GM23338 (cell line): ENCODE measurements around the gene FKBP5. TPM values are rescaled to one million over a fixed set of nuclear protein-coding genes. Genes with fewer than 3 reads are reported as not detected.

ENCODE experiments used
- ATAC-seq: fragments of 200-7000 bp; cut with Tn5 transposase; 3 replicates; pipeline ENCODE4 v1.9.1; 2020
- DNase-seq: peaks from one replicate; pipeline ENCODE4 v3.0.0-alpha.2; 2015; ENCODE audit warnings: low spot score
- H2AFZ ChIP-seq: fragments of 200-600 bp; sonication (generic); 2 replicates; pipeline ENCODE4 v1.8.0; 2016; ENCODE audit warnings: antibody characterized with exemption, mild to moderate bottlenecking, moderate library complexity
- H3F3A ChIP-seq: fragments of 200-600 bp; sonication (generic); replicated peaks from 2 replicates; pipeline ENCODE4 v1.8.0; 2017; ENCODE audit warnings: antibody characterized with exemption, mixed run types, low read depth
- H3K27ac ChIP-seq: fragments of 200-600 bp; sonication (generic); 2 replicates; pipeline ENCODE4 v1.6.1; 2016; ENCODE audit warnings: low read depth
- H3K27me3 ChIP-seq: fragments of 200-600 bp; sonication (generic); 2 replicates; pipeline ENCODE4 v1.8.0; 2016; ENCODE audit warnings: mild to moderate bottlenecking, mixed run types, moderate library complexity; ENCODE audit not compliant: insufficient read depth
- H3K36me3 ChIP-seq: fragments of 200-600 bp; sonication (generic); 2 replicates; pipeline ENCODE4 v1.8.0; 2016; ENCODE audit warnings: mild to moderate bottlenecking; ENCODE audit not compliant: insufficient read depth
- H3K4me1 ChIP-seq: fragments of 200-600 bp; sonication (generic); 2 replicates; pipeline ENCODE4 v1.8.0; 2016; ENCODE audit warnings: mild to moderate bottlenecking, moderate library complexity; ENCODE audit not compliant: insufficient read depth
- H3K4me2 ChIP-seq: fragments of 200-600 bp; sonication (generic); 2 replicates; pipeline ENCODE4 v1.7.1; 2017; ENCODE audit warnings: mixed run types
- H3K4me3 ChIP-seq: fragments of 200-600 bp; sonication (generic); 2 replicates; pipeline ENCODE4 v1.6.1; 2016; ENCODE audit warnings: mixed run types
- H3K79me2 ChIP-seq: fragments of 200-600 bp; sonication (generic); replicated peaks from 2 replicates; pipeline ENCODE4 v1.8.0; 2017; ENCODE audit warnings: mild to moderate bottlenecking; ENCODE audit not compliant: insufficient read depth
- H3K9me2 ChIP-seq: fragments of 200-600 bp; sonication (generic); 2 replicates; pipeline ENCODE4 v1.8.0; 2017; ENCODE audit not compliant: insufficient read depth
- H4K20me1 ChIP-seq: fragments of 200-600 bp; sonication (generic); replicated peaks from 2 replicates; pipeline ENCODE4 v1.8.0; 2017; ENCODE audit warnings: mild to moderate bottlenecking; ENCODE audit not compliant: insufficient read depth
- H3K27ac Mint-ChIP-seq: 2 replicates; pipeline ENCODE4 v1.8.0; 2020; ENCODE audit warnings: inconsistent platforms, mild to moderate bottlenecking, moderate library complexity, mixed read lengths
- H3K27me3 Mint-ChIP-seq: 3 replicates; pipeline ENCODE4 v1.8.0; 2022; ENCODE audit warnings: low read depth, mild to moderate bottlenecking, moderate library complexity, mixed read lengths, inconsistent platforms; ENCODE audit not compliant: insufficient read depth, poor library complexity
- H3K36me3 Mint-ChIP-seq: 3 replicates; pipeline ENCODE4 v1.8.0; 2021; ENCODE audit warnings: low read depth, mild to moderate bottlenecking, inconsistent platforms, moderate library complexity, mixed read lengths
- H3K4me1 Mint-ChIP-seq: 3 replicates; pipeline ENCODE4 v1.8.0; 2020; ENCODE audit warnings: mild to moderate bottlenecking, inconsistent platforms, mixed read lengths
- H3K4me3 Mint-ChIP-seq: 3 replicates; pipeline ENCODE4 v1.8.0; 2021; ENCODE audit warnings: moderate library complexity, mild to moderate bottlenecking, inconsistent platforms, mixed read lengths
- H3K9me3 Mint-ChIP-seq: 3 replicates; pipeline ENCODE4 v1.8.0; 2020; ENCODE audit warnings: moderate library complexity, mild to moderate bottlenecking, inconsistent platforms, mixed read lengths
- CREB1 ChIP-seq: fragments of 250-450 bp; sonication (Bioruptor Pico); IDR thresholded peaks from 2 replicates; pipeline ENCODE4 v1.5.0; 2020; ENCODE audit warnings: low read depth, mild to moderate bottlenecking, moderate library complexity
- CTCF ChIP-seq, 2 experiments: fragments of 200-600 bp in 1 of 2; sonication (generic) in 1 of 2; conservative IDR thresholded peaks; 2 replicates each; pipeline versions ENCODE4 v1.5.1 to v1.6.1; 2016 to 2017; ENCODE audit warnings: antibody characterized with exemption in 2 of 2, low read depth in 2 of 2, mild to moderate bottlenecking in 2 of 2, moderate library complexity in 1 of 2
- EZH2phosphoT487 ChIP-seq: fragments of 200-600 bp; sonication (generic); IDR thresholded peaks from one replicate; pipeline ENCODE4 v1.8.1; 2018; ENCODE audit warnings: antibody characterized with exemption; ENCODE audit not compliant: unreplicated experiment
- POLR2AphosphoS5 ChIP-seq: IDR thresholded peaks from 2 replicates; pipeline ENCODE4 v1.6.1; 2016; ENCODE audit warnings: antibody characterized with exemption, low read depth
- REST ChIP-seq: IDR thresholded peaks from one replicate; pipeline ENCODE4 v1.6.1; 2018; ENCODE audit warnings: antibody characterized with exemption; ENCODE audit not compliant: unreplicated experiment
- STAT1 ChIP-seq: IDR thresholded peaks from one replicate; pipeline ENCODE4 v1.6.1; 2016; ENCODE audit warnings: antibody characterized with exemption; ENCODE audit not compliant: unreplicated experiment
- polyA plus RNA-seq: library from polyadenylated mRNA; unstranded; fragments of >200 nt; fragmentation: Nextera tagmentation; extraction: Ambion mirVana; gene quantifications from 2 replicates; pipeline ENCODE4 v1.2.1, GENCODE V29; 2016
- total RNA-seq: library from RNA; depleted of rRNA; stranded (reverse); fragments of >200 nt; shearing (Covaris generic); gene quantifications from 2 replicates; pipeline ENCODE4 v1.2.3, GENCODE V29; 2014

FKBP5 gene
- total and polyA plus RNA-seq, 2 experiments from 2014 or later: 19.8 to 28.6 TPM

DNA sequence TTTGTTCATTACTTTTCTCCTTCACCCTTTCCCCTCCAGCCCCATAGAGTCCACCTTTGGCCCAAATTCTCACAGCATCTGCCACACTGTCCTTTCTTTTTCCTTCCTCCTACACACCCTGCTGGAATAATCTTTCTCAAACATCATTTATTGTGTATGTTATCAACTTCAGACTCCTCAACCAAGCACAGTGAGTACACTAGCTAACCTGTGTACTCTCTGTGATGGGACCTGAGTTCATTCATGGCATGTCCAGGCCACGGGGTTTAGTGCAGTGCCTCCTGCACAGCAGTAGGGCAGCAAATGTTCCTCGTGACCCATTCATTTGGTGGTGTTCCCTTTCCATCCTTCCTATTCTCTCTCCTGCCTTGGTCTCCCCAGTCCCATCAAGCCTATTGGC lies 41.0 kb upstream of the FKBP5 start (continued):
- no peak for TF ChIP-seq CTCF (conservative IDR thresholded peaks at IDR 0.05; ENCODE audit: low read depth in 2 of 2)
- no peak for TF ChIP-seq EZH2phosphoT487
- TF ChIP-seq CREB1 (CRISPR knock-in tag): no peak

DNA sequence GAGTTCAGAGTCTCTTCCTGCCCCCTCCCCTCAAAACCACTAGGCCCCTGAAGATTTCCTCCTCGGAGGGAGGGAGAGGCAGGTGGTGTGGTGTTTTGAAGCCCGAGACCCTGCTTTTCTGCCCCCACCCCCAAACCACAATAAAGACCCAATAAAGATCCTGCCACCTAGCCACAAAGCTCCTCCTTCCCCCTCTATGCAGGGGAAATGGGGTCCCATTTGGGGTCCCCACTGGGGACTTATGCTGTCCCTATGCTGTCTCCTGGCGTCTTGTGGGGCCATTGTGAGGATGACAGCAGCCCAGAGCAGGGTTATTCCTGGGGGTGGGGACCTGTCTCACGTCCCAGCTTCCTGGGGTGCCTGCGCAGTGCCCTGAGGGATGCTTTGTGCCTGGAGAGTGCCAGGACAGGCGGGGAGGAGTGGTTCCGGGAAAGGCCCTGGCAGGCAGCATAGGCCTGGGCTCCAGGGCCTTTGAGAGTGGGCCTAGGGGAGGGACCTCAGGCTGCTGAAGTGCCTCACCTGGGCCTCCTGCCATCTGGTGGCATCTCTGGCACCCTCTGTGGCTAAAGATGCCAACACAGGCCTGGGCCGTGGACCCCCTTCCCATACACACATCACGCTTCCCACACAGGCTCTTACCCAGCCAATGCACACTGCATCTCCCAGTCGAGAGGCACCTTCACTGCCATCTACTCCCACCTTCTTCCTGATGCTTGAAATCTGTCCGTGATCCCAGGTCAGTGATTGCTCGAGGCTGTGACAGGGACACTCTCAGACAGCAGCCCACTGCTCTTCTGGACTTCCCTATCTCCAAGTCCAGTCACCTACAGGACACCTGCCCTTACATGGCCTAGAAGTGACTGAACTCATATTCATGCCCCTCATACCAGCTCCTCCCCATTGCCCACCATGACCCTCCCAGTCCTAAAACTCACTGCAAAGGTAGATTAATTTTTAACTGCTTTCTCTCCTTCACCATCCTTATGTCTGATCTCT lies 40.3 kb upstream of the FKBP5 start:
- Histone ChIP-seq H2AFZ (0 out of 2 replicates have a peak overlapping the region, but pooled peaks have one; percentile 56), H3K79me2 (no peaks in the 10 kb centered on the region), H3F3A (peaks cover 30% of the 10 kb centered on the region), H3K4me2 (peak overlapping the region; percentile 89), H3K36me3 (no peaks in the 10 kb centered on the region; the same call in 1 of the 2 replicates), H3K27me3 (peaks cover 19% of the 10 kb centered on the region), H3K4me3 (peak overlapping the region; percentile 92), H3K27ac (no peak overlapping the region), H4K20me1 (no peaks in the 10 kb centered on the region), H3K9me2 (no peaks in the 10 kb centered on the region), H3K4me1 (peaks cover 41% of the 10 kb centered on the region)
- Mint-ChIP-seq H3K4me3 (peak overlapping the region; percentile 90), H3K9me3 (no peaks in the 10 kb centered on the region), H3K27ac (no peak overlapping the region), H3K4me1 (peaks cover 63% of the 10 kb centered on the region), H3K36me3 (no peaks in the 10 kb centered on the region; the same call in 2 of the 3 replicates), H3K27me3 (peaks cover 34% of the 10 kb centered on the region)
- DNase-seq: peak; percentile 42
- peak in 1 of 2 experiments; percentile 16; a peak in 1 of 4 replicates for TF ChIP-seq CTCF (conservative IDR thresholded peaks at IDR 0.05; ENCODE audit: low read depth in 2 of 2)
- TF ChIP-seq POLR2AphosphoS5: 0 out of 2 replicates have a peak, but pooled peaks have one; percentile 12
- no peak for TF ChIP-seq STAT1
- TF ChIP-seq REST: no peak
- ATAC-seq: peak; percentile 3
